IPS-20b (cell line): ENCODE measurements around the gene NUMA1.

Experiments
- H3K27ac ChIP-seq: one replicate; pipeline ENCODE4 v1.5.1; 2013; ENCODE audit warnings: low read length
- H3K27me3 ChIP-seq: 2 replicates; pipeline ENCODE4 v1.6.1; 2013; ENCODE audit warnings: mild to moderate bottlenecking, low read length, inconsistent platforms; ENCODE audit not compliant: insufficient read depth
- H3K36me3 ChIP-seq: 2 replicates; pipeline ENCODE4 v1.6.1; 2013; ENCODE audit warnings: low read depth, mild to moderate bottlenecking, inconsistent platforms, low read length, moderate library complexity; ENCODE audit not compliant: insufficient read depth
- H3K4me1 ChIP-seq: 2 replicates; pipeline ENCODE4 v1.6.1; 2013; ENCODE audit warnings: mild to moderate bottlenecking, control low read depth, inconsistent platforms, low read length, moderate library complexity; ENCODE audit not compliant: insufficient read depth
- H3K4me3 ChIP-seq: 2 replicates; pipeline ENCODE4 v1.5.1; 2013; ENCODE audit warnings: mild to moderate bottlenecking, low read length, inconsistent platforms
- H3K9ac ChIP-seq: 2 replicates; pipeline ENCODE4 v1.6.1; 2013; ENCODE audit warnings: low read depth, mild to moderate bottlenecking, inconsistent platforms, low read length, moderate library complexity
- H3K9me3 ChIP-seq: 2 replicates; pipeline ENCODE4 v1.6.1; 2013; ENCODE audit warnings: mild to moderate bottlenecking, low read depth, low read length, inconsistent platforms; ENCODE audit not compliant: insufficient read depth

NUMA1 gene

DNA sequence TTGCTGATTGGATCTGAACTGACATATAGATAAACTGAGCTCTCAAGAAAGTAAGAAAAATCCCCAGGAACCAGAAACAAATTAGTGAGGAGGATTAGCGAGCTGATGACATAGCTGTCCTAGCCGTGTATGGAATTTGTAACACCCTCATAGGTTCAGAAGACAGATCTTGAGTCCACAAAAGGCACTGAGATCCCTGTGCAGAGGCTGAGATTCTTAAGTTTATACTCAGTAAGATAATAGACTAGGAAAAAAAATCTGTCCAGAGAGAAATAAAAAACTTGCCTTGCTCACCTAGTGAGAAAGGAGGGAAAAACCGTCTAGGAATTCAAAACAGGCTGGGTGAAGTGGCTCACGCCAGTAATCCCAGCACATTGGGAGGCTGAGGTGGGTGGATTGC, 4.6 kb downstream of the NUMA1 start:
- no peak overlapping the region for H3K4me3 ChIP-seq
- no peak overlapping the region; the same call in 1 of the 2 replicates for H3K9ac ChIP-seq
- no peaks in the 10 kb centered on the region for H3K27me3 ChIP-seq
- no peaks in the 10 kb centered on the region for H3K9me3 ChIP-seq
- H3K27ac ChIP-seq, result no peak overlapping the region
- H3K36me3 ChIP-seq, result peaks cover 5% of the 10 kb centered on the region; the same call in 1 of the 2 replicates
- peaks cover 14% of the 10 kb centered on the region; the same call in 1 of the 2 replicates for H3K4me1 ChIP-seq

DNA sequence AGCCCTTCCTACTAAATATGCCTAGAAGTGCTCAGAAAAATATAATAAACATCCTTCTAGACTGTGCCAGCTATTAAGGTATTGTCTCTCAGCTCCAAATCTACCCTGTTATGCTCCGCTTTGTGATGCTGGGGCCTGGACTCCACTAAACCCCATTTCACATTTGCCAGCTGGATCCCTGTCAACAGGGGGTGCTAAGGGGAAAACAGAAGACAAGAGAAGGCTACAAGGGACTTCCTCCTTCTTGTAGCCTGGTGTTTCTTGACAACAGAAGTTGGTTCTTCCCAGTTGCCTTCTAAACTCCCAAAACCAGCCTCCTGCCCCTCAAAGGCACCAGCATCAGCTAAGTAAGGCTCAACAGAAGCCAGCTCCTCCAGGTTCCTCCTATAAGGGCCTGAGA, 5.2 kb downstream of the NUMA1 start:
- Histone ChIP-seq H3K27ac (peak overlapping the region; percentile 40), H3K9me3 (no peaks in the 10 kb centered on the region), H3K36me3 (peaks cover 5% of the 10 kb centered on the region; the same call in 1 of the 2 replicates), H3K4me1 (peaks cover 15% of the 10 kb centered on the region; the same call in 1 of the 2 replicates), H3K9ac (peak overlapping the region; percentile 10; the same call in 1 of the 2 replicates), H3K27me3 (no peaks in the 10 kb centered on the region), H3K4me3 (no peak overlapping the region)

DNA sequence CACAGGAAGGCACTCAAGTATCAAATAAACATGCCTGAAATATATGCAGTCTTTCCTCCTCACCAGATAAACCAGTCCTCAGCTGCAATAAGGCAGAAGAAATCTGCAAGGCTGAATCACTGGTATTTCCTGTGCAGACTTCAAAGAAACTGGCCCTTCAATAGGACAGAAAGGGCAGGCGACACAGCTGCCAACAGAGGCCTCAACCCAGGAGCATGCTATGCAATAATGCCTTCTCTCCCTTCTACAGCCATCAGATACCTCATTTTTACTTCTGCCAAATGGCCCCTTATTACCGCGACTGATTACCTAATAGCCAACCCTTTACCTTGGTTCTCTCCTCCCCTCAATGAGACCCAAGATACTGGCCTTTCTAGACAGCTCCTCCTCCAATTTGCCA, 8.0 kb downstream of the NUMA1 start:
- Histone ChIP-seq H3K9me3 (no peaks in the 10 kb centered on the region), H3K4me3 (no peak overlapping the region), H3K27ac (no peak overlapping the region), H3K4me1 (peaks cover 22% of the 10 kb centered on the region), H3K36me3 (peaks cover 23% of the 10 kb centered on the region), H3K27me3 (no peaks in the 10 kb centered on the region), H3K9ac (peak overlapping the region; percentile 34; the same call in 1 of the 2 replicates)

DNA sequence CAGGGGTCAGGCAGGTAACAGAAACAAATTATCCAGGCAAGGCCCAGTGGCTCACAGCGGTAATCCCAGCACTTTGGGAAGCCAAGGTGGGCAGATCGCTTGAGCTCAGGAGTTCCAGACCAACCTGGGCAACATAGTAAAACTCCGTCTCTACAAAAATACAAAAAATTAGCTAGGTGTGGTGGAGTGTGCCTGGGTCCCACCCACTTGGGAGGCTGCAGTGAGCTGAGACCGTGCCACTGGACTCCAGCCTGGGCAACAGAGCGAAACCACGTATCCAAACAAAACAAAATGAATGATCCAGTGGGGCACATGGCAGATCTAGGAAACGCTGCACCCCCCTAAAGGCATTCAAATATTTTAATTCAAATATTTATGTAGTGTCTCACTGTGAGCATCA, 9.9 kb downstream of the NUMA1 start:
- H3K4me1 ChIP-seq, result peaks cover 22% of the 10 kb centered on the region
- H3K9ac ChIP-seq, result no peak overlapping the region
- no peaks in the 10 kb centered on the region for H3K27me3 ChIP-seq
- H3K36me3 ChIP-seq, result peaks cover 29% of the 10 kb centered on the region
- H3K9me3 ChIP-seq, result no peaks in the 10 kb centered on the region
- no peak overlapping the region for H3K27ac ChIP-seq
- no peak overlapping the region for H3K4me3 ChIP-seq

DNA sequence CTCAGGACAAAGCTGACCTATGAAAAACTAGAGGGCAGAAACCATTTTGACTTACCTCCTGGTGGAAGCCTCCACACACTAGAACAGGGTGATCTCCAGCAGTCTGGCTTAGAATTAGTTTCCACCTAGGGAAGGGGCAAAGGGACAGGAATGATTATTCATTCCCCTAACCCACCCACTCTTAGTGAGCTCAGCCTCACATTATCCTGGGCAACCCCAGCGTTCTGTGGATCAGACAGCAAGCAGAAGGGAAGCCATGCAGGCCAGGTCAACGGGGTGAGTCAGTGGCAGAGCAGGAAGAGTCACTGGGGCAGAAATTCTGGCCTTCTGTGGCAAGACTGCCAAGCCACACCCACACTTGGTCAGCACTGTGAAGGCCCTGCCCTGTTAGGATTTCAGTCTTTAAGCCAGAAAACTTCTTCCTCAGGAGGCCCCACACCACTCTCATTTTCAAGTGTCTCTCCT, 10.5 kb downstream of the NUMA1 start:
- H3K4me3 ChIP-seq, result no peak overlapping the region
- H3K9ac ChIP-seq, result no peak overlapping the region
- no peak overlapping the region for H3K27ac ChIP-seq
- peaks cover 22% of the 10 kb centered on the region for H3K4me1 ChIP-seq
- H3K36me3 ChIP-seq, result peaks cover 29% of the 10 kb centered on the region
- no peaks in the 10 kb centered on the region for H3K9me3 ChIP-seq
- no peaks in the 10 kb centered on the region for H3K27me3 ChIP-seq

DNA sequence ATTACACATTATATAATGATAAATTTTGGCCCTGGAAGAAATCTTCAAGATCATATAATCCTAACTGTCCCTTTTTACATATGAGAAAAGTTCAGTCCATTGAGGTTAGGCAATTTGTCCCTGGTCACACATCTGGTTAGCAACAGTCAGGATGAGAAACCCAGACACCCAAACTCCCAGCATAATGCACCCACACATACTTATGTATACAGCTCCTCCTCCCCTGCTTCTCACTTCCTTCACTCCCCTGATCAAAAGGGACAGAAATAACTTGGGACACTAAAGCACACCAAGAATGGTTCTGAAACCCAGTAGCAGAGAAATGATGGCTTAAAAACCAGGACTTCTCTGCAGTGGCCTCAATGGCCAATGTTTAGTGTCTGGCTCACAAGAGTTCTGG, 11.1 kb downstream of the NUMA1 start:
- H3K36me3 ChIP-seq, result peaks cover 29% of the 10 kb centered on the region
- no peaks in the 10 kb centered on the region for H3K9me3 ChIP-seq
- no peak overlapping the region for H3K4me3 ChIP-seq
- H3K4me1 ChIP-seq, result peaks cover 22% of the 10 kb centered on the region
- H3K27me3 ChIP-seq, result no peaks in the 10 kb centered on the region
- no peak overlapping the region for H3K27ac ChIP-seq
- H3K9ac ChIP-seq, result no peak overlapping the region

DNA sequence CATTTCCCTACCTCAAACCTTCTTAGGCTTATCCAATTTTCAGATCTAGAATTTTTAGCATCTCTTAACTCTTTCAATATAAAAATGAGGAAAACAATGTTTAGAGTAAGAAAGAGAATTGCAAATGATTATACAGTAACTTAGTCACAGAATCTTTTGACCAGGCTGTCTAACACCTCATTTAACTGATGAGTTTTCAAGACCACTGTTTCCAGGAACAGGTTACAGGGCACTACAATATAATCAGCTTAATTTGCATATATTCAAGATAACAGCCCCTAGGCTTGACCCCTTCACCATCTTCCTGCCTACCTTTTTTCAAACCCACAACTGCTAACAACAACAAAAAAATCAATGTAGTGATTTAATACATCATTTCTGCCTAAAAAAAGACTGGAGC, 12.7 kb downstream of the NUMA1 start:
- no peaks in the 10 kb centered on the region for H3K9me3 ChIP-seq
- H3K9ac ChIP-seq, result no peak overlapping the region
- H3K36me3 ChIP-seq, result peaks cover 34% of the 10 kb centered on the region
- no peaks in the 10 kb centered on the region for H3K27me3 ChIP-seq
- H3K4me1 ChIP-seq, result peaks cover 18% of the 10 kb centered on the region; the same call in 1 of the 2 replicates
- no peak overlapping the region for H3K27ac ChIP-seq
- H3K4me3 ChIP-seq, result no peak overlapping the region

DNA sequence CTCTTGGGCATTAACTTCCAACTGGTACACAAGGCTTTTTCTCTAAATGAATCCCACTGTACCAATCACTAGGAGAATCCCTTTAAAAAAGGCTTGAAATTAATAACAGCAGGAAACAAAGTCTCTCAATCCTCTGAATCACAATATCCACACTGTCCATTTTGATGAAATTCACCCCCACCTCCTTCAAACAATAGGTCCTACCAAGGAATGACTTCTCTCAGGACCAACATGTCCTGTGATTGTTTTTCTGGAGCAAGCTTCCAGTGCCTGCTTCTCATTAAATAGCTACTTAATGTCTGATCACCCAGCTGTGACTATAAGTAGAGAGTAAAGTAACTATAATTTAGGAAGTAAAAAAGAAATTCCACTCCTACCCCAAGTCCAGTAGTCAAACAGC, 13.1 kb downstream of the NUMA1 start:
- H3K9ac ChIP-seq, result no peak overlapping the region
- no peak overlapping the region for H3K27ac ChIP-seq
- no peak overlapping the region for H3K4me3 ChIP-seq
- peaks cover 34% of the 10 kb centered on the region for H3K36me3 ChIP-seq
- H3K27me3 ChIP-seq, result no peaks in the 10 kb centered on the region
- no peaks in the 10 kb centered on the region for H3K9me3 ChIP-seq
- H3K4me1 ChIP-seq, result peaks cover 15% of the 10 kb centered on the region; the same call in 1 of the 2 replicates

DNA sequence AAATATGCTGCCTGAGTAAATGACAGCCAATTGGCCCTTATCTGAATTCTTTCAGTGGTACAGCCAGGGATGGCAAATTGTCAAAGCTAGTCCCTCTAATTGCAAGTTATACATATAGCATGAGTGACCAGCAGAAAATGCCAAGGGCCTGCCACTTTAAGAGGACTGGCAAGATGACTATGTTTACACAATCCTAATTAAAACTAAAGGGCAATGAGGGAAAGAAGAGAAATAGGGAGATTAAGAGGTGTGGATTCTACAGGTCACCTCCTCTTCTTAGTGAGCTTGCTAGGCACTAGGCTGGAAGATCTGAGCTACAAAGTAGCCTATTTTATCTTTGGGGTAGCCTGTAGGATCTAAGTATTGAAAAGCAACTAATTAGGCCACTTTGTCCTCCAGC, 13.5 kb downstream of the NUMA1 start:
- H3K9ac ChIP-seq, result no peak overlapping the region
- no peaks in the 10 kb centered on the region for H3K27me3 ChIP-seq
- H3K4me3 ChIP-seq, result no peak overlapping the region
- H3K27ac ChIP-seq, result no peak overlapping the region
- peaks cover 34% of the 10 kb centered on the region for H3K36me3 ChIP-seq
- H3K4me1 ChIP-seq, result peaks cover 13% of the 10 kb centered on the region; the same call in 1 of the 2 replicates
- no peaks in the 10 kb centered on the region for H3K9me3 ChIP-seq

DNA sequence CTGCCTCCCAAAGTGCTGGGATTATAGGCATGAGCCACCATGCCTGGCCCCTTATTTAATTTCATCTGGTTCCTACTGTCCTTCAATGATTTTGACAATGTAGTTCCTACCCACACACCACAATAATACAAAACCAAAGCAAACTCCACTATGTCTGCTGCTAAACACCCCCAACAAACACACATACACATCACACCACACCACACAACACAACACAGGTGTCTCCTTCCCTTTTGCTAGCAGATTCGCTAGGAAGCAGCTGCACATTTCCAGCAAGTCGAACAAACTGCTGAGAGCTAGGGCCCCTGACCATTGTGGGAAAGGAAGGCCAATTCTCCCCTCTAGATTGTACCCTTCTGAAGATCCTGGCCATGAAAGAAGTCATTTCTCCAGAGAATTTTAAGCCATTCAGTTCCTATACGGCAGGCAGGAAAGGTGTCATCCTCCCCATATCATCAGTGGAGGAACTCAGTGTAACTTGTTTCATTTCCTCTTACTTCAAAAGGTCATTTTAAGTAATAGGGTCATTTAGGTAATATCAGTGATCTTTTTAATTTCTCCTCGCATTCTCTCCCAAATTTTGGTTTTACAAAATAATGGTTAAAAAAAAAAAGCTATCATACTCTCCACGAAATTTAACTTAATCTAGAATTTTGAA, 18.5 kb downstream of the NUMA1 start:
- Histone ChIP-seq H3K9ac (no peak overlapping the region), H3K9me3 (no peaks in the 10 kb centered on the region), H3K27ac (no peak overlapping the region), H3K4me1 (no peaks in the 10 kb centered on the region), H3K27me3 (no peaks in the 10 kb centered on the region), H3K36me3 (peaks cover 11% of the 10 kb centered on the region; the same call in 1 of the 2 replicates), H3K4me3 (no peak overlapping the region)

DNA sequence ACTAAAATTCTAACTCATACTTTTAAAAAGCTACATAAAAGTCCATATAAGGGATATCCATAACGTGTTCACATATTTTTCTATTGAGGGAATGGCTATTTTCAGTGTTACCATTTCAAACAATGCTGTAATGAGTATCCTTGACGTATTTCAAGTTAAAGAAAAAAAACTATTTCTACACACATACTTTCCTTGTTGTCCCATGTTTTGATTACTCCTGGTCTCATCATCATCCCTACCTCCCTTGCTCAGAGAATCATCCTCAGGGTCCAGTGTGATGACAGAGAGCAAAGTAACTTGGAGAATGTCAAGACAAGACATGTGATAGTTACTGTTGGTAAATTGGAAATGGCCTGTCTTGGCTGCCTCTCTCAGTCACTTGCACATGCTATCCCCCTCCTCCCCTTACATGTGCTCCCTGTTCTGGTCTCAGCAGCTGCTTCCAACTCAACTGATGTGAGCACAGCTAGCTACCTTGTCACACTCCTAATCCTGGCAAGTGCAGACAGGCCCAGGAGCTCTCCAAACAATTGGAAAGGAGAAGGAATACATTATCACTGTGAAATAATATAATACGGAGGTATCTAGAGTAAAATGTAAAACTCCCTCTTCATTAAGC, 21.8 kb downstream of the NUMA1 start:
- Histone ChIP-seq H3K36me3 (peaks cover 8% of the 10 kb centered on the region; the same call in 1 of the 2 replicates), H3K9me3 (no peaks in the 10 kb centered on the region), H3K27me3 (no peaks in the 10 kb centered on the region), H3K27ac (no peak overlapping the region), H3K4me3 (no peak overlapping the region), H3K9ac (no peak overlapping the region), H3K4me1 (no peaks in the 10 kb centered on the region)
